ENCODE measurements around the gene SRPRB.

SRPRB gene

DNA sequence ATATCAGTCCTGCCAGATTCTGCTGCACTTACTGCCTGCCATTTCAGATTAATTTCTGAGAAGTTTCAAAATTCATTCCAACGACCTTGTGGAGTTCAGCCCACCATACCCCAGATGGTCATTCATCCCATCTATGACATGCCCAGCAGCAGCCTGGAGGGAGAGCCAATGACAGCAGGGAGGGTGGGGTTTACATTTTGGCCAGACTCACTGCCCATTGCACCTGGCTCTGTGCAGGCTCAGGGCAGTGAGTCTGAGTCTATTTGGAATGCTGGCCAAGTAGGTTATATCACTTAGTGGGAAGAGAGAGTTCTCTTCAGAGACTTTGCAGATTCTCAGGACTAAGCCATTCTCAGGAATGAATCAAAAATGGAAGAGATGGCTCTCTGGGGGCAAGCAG, 21.5 kb downstream of the SRPRB start:
- no peak for DNase-seq (ENCODE audit: low spot score)

DNA sequence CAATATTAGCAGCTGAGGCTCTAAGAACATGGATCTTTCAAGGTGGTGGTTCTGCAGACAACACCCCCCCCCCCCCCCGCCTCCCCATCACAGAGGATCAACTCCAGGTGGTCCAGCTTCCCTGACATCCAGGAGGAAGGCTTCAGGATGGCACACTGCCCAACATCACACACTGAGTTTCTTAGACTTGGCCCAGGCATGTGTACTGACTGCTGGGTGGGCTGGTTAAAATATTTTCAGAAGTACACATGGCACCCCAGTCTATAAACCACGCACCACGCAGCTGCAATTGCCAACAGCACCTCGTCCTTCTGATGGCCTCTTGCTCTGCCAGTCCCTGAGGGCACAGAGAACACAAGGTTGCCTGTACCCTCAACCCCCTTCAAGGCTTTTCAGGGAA, 22.1 kb downstream of the SRPRB start:
- DNase-seq (ENCODE audit: low spot score): no peak

DNA sequence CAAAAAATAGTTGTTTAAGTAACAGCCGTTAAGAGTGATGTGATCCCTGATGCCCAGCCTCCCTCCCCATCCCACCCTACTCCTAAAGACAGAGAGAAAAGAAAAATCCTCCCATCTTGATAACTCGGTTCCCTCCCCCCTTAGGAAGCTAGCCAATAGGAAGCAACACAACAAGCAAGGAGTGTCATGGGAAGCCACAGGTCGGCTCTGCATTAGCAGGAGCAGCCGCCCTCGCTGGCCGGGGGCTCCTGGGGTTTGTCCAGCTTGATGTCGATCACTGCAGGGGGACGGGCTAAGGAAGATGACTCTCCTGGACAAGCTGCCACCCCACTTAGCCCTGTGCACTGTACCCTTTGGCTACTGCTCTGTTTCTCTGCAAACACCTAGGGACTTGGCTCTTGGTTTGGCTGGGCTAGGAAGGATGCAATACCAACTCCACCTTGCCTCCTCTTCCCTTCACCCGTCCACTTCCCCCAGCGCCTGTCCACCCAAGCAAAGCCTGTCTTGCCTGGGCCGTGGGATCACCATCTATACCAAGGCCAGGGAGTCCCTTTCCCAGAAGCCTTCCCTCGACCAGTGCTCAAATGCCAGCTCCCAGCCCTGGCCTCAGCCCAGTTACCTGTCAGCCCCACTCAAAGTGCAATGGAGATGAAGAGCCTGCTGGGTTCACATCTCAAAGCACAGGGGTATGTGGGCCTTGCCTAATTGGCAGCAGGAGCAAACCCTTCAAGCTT, 23.1 kb downstream of the SRPRB start:
- DNase-seq (ENCODE audit: low spot score): no peak

DNA sequence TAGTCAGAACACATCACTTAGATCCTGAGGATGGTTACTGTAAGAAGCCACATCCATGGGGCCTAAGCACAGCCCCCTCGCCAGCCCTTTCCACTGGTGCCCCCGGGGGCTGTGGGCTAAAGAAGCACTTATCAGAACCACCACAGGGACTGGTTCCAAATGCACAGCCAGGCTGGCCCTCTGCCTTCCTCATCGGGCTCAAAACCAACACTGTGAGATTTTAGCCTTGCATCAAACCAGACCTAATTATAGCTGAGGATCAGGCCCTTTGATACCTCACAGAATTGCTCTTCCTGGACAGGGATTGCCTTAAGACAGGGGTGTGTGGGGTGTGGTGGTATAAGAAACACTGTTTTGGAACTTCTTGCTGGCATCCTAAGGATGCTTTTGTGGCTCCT, 23.7 kb downstream of the SRPRB start:
- DNase-seq (ENCODE audit: low spot score): no peak

DNA sequence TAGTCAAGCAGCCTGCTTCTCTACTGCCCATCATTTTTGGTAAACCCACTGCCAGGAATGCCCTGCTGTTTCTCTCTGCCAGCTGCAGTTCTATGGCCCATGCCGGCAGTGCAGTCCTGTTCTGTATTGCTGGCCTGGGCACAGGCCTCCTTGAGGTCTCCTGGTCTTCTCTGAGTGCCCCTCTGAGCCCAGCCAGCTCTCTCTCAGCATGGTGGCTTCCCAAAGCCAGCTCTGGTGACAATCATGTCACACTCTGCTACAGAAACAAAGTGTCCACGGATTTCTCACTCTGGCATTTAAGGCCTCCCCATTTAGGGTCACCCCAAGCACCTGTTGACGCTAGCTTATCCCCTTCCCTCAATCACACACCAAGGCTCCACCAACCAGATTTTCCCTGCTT, 24.5 kb downstream of the SRPRB start:
- DNase-seq (ENCODE audit: low spot score): no peak

- no peak for DNase-seq (ENCODE audit: low spot score)
These were observed 26.6 kb downstream of the SRPRB start for GRCh38 chr3:133831966-133832801.

- no peak for DNase-seq (ENCODE audit: low spot score)
These were observed 27.2 kb downstream of the SRPRB start for GRCh38 chr3:133832802-133833144.

DNA sequence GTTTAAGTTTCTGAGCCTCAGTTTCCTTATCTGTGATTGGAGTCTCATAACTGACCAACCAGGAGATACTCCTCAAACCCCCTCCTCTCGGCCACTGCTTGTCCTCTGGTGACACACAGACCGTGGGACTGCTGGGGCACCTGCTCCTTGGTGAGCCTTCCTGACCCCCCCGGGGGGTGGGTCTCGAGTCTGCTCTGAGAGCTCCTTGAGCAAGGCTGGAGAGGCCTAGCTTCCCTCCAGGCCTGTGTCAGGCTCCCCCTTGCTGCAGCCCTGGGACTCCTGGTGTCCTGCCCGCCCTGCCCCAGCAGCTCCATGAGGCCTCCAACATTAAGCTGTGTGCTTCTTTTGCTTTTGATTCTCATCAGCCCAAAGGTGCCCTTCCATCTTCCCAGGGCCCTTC, 27.7 kb downstream of the SRPRB start:
- no peak for DNase-seq (ENCODE audit: low spot score)

DNA sequence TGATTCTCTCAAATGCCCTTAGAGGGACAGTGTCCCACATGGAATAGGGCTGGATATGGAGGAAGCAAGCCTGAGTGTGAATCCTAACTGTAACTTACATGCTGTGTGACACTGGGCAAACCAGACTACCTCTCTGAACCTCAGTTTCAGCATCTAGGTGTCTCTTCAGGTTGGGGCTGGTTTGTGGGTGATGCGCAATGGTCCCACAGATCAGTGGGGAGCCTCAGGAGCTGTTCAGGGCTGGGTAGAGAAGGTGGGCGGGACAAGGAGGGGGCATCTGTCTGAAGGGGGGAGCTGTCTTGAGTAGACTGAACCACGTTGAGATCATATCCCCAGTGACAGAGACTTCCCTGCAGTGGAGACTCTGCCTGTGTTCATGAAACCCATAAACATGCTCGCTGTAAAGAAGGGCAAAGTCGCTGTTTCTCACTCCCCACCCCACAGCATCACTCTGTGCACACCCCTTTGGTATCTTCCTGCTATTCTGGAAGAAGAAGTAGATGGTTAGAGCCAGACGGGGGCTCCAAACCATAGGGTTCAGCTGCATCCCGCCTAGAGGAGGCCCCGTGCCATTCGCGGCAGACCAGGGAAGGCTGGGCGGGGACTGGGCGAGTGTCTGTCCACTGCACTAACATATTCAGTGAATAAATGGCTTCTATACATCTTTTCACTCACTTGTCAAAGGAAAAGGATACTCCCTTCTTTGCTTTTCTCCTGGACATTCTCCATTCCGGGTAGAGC, 28.4 kb downstream of the SRPRB start:
- no peak for DNase-seq (ENCODE audit: low spot score)

DNA sequence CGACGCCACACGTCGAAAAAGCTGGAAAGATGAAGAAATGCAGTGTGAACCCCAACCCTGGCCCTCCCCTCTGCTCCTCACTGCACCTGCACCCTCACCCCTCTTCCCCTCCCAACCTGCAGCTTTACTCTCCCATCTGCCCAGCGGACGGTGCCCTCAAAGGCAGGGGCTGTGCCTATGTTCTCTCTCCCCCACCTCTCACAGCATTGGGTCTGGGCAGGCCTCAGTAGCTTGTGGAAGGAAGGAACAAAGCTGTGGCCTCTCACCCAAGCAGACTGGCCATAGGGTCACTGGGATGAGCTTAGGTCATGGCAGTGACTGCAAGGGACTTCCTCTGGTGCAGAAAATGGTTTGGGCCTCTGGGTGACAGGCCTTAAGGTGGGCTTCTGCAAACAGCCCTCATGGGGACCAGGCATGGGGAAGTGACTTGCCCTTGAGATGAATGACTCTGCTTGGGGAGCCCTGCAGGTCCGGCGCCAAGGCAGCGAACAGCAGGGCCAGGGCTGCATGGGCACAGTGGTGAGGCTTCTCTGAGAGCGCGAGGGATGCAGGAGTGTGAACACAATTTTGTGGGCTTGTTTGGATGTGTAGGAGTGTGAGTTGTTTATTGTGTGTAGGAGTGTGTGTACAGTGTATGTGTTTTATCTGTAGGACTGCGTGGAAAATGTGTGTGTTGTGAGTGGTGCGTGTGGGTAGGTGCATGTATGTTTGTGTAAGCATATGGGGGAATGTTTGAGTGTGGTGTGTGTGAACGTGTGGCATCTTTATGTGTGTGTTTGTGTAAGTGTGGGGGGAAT, 29.2 kb downstream of the SRPRB start:
- no peak for DNase-seq (ENCODE audit: low spot score)

DNA sequence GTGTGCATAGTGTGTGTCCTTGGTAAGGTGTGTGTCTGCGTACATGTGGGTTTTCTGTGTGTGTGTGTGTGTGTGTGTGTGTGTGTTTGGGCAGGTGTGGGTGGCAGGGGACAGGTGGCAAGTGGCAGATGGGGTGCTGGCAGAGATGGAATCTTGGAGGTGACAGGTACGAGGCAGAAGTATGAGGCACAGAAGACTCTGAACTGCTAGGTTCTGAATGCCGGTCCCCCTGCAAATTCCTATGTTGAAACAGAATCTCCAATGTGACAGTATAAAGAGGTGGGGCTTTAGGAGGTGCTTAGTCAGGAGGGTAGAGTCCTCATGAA, 29.8 kb downstream of the SRPRB start:
- DNase-seq (ENCODE audit: low spot score): no peak

GRCh38 chr3:133835961-133836360, 30.3 kb downstream of the SRPRB start:
- DNase-seq (ENCODE audit: low spot score): no peak

DNA sequence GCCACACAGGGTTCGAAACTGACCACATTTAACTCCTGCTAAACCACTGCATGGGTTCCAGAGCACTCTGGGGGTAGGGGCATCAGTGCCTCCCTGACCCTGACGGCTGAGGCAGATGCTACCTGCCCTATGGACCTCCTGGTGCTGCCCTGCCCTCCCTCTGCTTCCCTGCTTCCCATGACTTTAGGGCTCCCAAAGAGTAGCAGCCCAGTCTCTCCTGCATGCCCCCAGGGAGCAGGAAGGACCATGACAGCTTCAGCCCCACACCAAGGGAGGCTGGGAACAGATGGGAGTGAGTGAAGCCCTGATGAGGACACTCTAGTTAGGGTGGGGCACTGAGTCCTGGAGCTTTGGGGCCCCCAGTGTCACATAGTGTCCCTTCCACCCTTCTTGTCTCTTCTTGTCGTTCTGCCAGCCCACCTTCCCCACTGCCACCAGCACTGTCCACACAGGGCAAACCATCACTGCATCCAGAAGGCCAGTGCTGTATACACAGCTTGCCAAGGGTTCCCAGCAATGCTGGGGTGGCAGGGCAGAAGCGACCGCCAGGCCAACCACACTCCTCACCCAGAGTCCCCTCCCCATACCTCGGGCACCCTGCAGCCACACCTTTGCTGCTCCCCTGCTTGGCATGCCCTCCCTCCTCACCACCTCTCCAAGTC, 31.0 kb downstream of the SRPRB start:
- no peak for DNase-seq (ENCODE audit: low spot score)

GRCh38 chr3:133837487-133838295, 32.1 kb downstream of the SRPRB start:
- DNase-seq (ENCODE audit: low spot score): no peak

DNA sequence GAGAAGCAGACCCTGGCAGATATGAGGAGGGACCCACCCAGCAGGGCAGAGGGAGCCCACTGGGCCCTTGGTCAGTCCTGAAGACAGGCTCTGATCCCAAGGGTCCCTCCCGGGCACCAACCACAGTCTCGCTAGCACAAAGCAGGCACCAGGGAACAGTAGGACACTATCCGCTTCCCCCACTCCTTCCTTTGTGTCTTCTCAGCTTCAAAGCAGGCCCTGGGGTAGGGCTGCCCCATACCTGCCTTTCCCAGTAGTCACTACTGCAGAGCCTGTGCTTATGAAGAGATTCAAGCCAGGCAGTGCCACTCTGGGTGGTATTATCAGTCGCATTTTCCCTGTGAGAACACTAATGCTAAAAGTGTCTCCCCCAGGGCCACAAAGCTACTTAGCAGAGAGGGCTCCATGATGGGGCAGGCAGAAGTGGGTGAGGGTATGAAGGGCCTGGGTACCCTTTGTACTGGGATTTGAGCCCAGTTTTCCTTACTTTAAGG, 32.7 kb downstream of the SRPRB start:
- no peak for DNase-seq (ENCODE audit: low spot score)

DNA sequence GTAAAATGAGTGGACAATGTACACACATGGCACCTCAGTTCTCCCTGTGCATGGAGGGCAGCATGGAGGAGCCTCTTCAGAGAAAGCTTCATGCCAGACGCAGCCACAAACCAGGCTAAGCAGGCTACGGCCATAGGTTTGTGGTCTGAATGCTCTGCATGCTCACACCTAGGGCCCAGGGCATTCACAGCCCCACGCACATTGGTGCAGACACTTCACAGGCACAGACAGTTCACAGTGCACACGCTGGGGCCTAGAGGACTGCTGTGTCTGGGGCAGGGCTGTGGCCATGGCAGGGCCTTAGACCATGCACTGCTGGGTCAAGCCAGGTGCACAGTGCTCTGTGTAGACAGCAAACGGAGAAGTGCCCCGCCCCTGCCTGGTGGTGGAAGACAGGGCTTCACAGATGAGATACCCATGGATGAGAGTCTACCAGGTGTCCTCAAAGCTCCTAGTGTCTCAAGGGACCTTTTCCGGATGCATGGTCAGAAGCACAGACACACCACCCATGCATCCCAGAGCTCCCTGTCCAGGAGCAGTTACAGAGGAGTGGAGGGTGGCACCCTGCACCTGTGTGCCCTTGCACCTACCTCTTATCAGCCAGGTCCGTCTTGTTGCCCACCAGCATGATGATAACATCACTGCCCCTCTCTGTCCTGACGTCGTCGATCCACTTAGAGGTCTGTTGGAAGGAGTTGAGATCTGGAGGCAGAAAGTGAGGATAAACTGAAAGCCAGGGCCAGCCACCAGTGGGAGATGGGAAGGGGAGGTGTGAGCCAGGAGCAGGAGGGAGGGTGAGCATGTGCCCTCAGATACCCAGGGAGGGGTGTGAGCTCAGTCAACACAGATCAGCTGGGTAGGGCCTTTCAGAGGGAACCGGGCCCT, 33.5 kb downstream of the SRPRB start:
- DNase-seq (ENCODE audit: low spot score): no peak

DNA sequence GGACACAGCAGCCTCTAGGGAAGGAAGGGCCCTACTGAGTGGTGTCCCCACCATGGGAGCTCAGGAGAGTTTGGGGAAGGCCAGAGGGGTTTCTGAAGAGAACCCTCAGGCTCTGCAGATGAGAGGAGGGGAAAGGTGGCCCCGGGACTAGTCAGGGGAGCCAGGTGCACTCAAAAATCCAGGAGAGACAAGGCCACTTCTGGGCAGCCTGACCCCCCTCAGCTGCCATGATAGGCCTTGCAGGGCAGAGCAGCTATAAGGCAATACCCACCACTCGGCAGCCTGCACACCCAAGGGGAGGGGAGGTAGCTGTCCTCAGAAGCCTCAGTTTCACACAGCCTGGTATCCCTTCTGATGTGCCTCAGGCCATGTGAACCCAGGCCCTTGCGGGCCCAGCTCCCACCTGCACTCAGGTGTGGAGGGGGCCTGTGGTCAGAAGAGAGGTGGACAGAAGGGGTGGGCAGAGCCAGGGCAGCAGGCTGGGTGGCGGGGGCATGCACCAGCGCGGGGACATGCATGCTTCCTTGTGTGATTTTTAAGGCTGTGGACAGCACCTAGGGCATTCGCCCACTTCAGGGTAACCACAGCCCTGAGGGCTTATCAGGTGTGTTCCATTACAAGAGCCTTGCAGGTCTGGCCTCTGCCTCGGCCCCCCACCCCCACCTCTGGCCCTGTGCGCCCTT, 34.6 kb downstream of the SRPRB start:
- DNase-seq (ENCODE audit: low spot score): no peak

DNA sequence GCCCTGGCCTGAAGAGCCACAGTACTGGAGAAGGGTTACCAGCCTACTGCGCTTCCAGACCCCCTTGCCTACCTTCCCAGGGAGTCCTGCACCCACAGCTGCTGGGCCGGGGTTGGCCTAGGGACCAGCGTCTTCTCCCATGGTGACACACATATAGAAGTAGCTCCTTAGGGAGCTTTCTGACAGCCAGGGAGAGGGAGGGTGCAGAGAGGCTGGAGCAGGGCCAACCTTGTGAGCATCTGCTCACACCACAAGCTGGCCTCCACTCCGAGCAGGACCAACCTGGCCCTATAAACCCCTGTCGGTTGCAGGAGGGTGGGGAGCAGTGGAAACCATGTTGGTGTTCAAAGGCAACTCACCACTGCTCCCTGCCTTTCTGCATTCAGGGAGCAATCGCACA, 35.2 kb downstream of the SRPRB start:
- DNase-seq (ENCODE audit: low spot score): no peak

DNA sequence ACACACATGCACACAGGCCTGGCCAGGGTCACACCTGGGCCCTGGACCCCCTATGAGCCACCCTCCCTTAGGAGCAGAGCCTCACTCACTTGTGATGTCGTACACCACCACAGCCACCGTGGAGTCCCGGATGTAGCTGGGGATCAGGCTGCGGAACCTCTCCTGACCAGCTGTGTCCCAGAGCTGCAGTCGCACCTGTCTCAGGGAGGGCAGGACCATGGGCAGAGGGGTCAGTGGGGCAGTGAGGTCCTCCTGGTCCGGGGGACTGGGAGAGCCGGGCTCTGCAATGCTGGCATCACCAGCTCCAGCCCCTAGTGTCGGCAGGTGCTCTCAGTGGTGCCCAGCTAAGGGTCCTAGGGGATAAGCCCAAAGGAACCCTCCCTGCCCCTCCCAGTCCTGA, 35.6 kb downstream of the SRPRB start:
- no peak for DNase-seq (ENCODE audit: low spot score)

Data from AG20443 (cell line).